GM19468 (cell line): Measurements from ENCODE around the gene CNN1.

Source experiments
- ATAC-seq: cut with Tn5 transposase; IDR thresholded peaks from one replicate; pipeline ENCODE4 v1.9.1; 2021; ENCODE audit warnings: mild to moderate bottlenecking, moderate library complexity, moderate number of reproducible peaks; ENCODE audit not compliant: unreplicated experiment; ENCODE audit errors: extremely low read depth

Gene CNN1

GRCh38 chr19:11538232-11539036 lies at the start of gene CNN1:
Gene CNN1 (plus strand): TSS chr19:11538851. CDS start chr19:11538928, 77 bp downstream.
- ATAC-seq = no peak

- ATAC-seq = no peak
These were observed 49.3 kb upstream of the CNN1 start for GRCh38 chr19:11489378-11489777.

DNA sequence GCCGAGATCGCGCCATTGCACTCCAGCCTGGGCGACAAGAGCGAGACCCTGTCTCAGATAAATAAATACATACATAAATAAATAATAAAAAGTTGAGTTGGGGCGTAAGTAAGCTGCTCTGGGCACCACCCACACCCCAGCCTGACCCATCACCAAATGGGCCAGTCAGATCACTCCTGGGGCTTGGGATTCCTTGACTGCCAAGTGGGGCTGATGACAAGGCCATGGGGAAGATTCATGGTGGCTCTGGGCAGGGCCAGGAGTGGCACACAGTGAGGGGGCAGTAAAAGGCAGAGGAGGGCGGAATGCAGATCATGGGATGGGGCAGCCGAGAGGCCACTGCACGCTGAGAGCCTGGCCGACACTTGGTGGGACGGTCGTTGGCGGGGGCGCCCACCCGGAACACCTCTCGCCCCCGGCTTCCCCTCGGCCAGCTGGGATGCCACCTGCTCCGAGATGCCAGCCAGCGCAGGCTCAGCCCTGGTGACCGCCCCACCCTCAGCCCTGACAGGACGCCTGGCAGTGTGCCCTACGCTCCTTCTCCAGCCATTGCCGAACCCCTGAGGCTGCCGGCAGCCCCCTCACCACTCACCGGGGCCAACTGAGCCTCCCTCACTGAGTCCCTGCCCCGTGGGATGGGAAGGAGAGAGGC lies 43.9 kb upstream of the CNN1 start:
- ATAC-seq = no peak

DNA sequence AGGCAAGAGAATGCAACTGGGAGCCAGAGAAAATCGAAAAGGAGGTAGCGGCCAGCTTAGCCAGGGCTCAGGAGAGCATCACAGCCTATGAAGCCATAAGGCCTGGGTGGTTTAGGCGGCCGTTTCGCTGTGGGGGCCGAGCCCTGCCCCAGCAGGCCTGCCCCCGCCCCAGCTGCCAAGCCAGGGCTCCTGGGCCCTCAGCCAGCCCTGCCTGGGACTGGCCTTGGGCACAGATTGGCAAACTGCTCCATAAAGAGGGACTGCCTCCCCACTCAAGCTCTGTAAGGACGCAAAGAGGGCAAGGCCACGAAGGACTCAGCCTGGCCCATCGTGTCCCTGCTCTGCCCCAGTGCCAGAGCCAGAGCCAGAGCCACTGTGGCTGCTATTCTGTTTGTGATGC lies 43.2 kb upstream of the CNN1 start:
- ATAC-seq = no peak

- ATAC-seq = no peak
These were observed 42.8 kb upstream of the CNN1 start for GRCh38 chr19:11495885-11496284.

GRCh38 chr19:11496391-11497163 lies 42.1 kb upstream of the CNN1 start:
- ATAC-seq = no peak

- no peak for ATAC-seq
These were observed 39.4 kb upstream of the CNN1 start for GRCh38 chr19:11499220-11499726.

DNA sequence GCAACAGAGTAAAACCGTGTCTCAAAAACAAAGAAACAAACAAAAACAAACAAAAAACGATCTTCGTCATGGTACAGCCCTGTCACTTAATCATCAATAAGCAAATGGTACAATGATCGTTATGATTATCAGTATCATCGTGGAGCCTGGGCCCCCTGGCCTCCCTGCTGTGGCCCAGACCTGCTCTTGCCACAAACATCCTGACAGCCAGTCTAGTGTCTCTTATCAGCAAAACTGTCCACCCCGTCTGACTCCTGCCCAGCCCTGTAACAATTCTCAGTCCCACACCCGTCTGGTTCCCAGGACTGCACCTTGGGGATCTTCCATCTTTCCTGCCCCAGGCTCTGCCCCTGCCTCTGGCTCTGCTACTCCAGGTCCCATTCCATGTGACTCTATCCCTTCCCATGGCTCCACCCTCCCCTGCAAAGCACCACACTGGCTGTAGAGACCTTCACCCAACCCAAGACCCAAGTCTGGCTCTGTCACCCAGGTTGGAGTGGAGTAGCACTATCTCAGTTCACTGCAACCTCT lies 38.7 kb upstream of the CNN1 start:
- ATAC-seq = no peak

- no peak for ATAC-seq
These were observed 34.1 kb upstream of the CNN1 start for GRCh38 chr19:11504502-11505031.

DNA sequence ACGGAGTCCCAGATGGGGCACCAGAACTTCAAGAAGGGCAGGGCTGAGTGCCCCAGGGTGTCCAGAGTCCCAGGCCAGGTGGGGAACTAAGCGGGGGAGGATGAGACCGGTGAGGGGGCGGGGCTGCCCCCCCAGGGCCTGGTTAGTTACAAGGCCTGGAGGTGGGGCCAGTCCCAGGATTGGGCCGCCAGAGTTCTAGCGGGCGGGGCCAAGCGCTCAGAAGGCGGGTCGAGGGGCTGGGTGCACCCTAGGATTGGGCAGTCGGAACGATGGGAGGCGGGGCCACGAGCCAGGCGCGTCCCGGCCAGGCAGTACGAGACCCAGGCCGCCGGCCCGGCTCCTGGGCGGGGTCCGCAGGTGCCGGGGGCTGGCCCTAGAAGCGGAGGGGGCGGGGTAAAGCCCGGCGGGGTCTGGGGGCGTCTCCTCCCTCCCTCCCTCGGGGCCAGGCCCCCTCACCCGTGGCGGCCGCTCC lies 33.6 kb upstream of the CNN1 start:
- peak; percentile 87 for ATAC-seq

- ATAC-seq = peak; percentile 13
These were observed 33.0 kb upstream of the CNN1 start, which contains the start of gene ZNF653 for GRCh38 chr19:11505504-11506100. Gene ZNF653 (minus strand): TSS chr19:11505839. CDS start chr19:11505786, 53 bp downstream.

GRCh38 chr19:11506101-11506555 lies 32.5 kb upstream of the CNN1 start:
- peak; percentile 5 for ATAC-seq

GRCh38 chr19:11506967-11507366 lies 31.7 kb upstream of the CNN1 start:
- ATAC-seq = no peak

DNA sequence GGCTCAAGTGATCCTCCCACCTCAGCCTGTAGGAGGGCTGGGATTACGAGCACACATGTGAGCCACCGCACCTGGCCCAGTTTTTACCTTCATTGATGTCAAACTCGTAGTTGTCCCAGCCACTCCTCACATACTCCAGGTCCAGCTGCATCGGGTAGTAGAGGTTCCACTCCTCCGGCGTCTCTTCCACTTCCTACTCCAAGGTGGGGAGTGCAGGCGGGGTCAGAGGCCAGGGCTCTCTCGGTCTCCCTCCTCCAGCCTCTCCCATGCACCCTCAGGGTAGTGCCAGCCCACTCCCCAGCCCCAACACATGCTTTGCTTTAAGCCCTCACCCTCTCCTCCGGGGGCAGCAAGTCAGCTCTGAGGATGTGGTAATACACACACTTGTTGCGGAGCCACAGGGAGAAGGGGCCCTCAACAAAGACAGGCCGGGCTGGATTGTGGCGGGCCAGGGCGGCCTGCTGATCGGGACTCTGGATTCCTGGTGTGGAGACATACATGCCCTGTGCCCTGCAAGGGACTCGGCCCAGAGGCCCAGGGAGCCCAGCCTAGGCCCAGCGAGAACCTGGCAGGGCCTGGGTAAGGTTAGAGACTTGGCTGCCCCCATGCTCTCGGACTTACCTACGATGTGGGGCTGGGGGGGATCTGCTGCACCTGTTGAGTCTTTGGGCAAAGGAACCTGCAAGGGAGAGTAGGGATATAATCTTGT lies 31.1 kb upstream of the CNN1 start:
- ATAC-seq = no peak

DNA sequence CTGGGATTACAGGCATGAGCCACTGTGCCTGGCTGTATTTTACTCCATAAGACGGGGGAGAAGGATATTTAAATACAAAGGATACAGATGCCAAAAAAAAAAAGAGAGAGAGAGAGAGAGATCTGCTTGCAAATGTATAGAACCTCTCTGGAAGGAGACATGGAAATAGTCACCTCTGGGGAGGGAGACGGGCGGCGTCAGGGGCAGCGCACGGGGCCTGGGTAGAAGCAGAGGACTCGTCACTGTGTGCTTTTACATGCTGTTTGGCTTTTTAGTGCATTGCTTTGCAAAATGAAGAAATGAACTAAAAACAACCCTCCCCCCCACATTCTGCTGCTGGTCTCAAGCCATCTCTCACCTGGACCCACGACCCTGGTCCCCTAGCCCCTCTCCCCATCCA lies 28.2 kb upstream of the CNN1 start:
- no peak for ATAC-seq

GRCh38 chr19:11513946-11514345 lies 24.7 kb upstream of the CNN1 start:
- ATAC-seq = no peak

DNA sequence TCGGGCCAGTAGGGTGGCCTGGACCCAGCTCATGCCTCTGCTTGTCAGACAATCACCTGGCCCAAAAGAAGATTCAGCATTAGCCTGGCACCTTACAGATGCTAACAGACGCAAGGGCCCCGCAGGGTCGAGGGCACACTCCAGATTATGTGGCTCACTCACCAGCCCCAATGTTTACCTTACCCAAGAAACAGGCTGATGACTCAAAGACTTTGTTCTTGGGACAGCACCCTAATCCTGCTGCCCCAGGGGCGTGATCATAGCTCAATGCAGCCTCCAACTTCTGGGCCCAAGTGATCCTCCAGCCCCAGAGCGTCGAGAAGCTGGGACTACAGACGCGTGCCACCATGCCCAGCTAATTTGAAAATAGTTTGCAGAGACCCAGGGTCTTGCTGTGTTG lies 19.5 kb upstream of the CNN1 start:
- no peak for ATAC-seq

DNA sequence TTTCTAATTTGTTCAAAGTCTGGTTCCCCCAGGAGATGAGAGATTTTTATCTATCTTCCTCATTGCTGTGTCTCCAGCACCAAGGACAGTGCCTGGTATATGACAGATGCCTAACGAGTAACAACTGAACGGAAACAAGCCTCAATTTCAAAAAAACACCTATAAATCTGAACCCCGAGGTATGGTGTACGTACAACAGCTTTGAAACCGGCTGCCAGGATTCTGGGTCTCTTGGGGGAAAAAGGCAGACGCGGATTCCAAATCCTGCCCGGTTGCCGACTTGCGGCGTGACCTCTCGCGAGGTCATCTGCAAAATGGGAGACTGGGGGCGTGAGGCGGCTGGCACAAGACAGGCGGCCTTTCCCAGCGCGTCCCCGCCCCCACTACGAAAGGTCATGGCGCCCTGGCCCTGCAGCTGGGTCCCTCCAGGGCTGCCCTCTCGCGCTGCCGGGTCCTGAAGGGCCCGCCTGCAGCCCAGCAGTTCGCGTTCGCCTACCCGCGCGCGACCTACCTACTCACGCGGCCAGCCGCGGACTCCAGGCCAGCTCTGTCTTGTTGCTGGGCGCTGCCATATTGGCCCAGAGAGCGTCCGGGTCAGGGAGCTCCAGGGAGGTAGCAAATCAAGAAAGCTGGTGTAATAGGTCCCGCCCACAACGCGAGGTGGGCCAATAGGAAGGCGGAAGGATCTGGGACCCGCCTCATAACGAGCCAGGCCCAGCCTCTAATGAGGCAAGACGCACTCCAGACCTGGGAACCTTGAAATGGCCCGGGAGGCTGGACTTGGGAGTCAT lies 9.9 kb upstream of the CNN1 start, which contains the start of gene ECSIT:
Gene ECSIT, minus strand, starts transcription at position 584 of the 791 bp plus-strand sequence. CDS start 9,964 bp downstream, outside the sequence.
- peak; percentile 69 for ATAC-seq
